Measurements from ENCODE around the gene SMIM7. TPM values are rescaled to one million over a fixed set of nuclear protein-coding genes. Genes with fewer than 3 reads are reported as not detected.
A peak's percentile ranks its signal among the peaks of the same experiment; 100 is the strongest.

Gene SMIM7
- total and polyA plus RNA-seq, 2 of the 13 experiments (the other 11 are each of a cell fraction or from before 2014, with no cell fraction given), result 55.7 to 74.9 TPM

DNA sequence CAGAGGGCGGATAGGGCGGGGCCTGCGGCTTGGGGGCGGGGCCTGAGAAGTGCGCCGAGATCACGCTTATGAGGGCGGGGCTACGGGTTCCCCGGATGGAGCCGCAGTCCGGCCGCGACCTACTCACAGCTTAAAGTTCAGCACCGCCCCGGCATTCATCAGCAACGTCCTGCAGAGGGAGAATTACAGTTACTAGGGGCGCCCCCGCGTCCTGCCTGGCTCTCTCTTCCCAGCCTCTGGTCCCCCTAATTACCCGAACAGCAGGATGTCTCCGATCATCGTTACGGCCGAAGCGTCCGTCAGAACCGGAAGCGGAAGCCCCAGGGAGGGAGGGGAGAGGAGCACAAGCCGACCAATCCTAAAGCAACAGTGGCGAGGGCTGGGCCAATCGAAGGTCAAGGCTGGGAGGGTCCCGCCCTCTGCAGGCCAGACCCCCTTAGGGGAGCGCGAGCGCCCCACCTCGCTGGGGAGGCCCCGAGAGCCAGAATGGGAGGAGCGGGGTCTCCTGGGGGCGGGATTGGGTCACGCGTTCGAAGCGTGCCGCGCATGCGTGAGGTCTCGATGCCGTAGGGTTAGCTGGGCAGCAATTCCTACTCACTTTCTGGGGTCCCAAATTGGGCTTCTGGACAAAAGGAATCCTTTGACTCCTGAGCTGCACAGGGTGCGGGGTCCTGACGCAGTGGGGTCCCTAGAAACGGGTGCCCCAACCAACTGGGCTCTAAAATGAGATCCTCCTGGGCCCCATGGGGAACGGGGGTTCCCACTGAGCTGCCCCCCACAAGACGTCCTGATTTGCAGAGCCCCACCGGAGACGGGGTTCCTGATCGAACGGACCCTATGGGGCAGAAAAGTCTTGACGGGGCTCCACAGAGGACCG, at the start of gene SMIM7 (continued):
- TF ChIP-seq MED1 (CRISPR knock-in tag; IDR thresholded peaks at IDR 0.05), result peak; percentile 51
- no peak for TF ChIP-seq HNF4G (IDR thresholded peaks at IDR 0.05; ENCODE audit: borderline replicate concordance, low read depth, low read length)
- no peak for TF ChIP-seq HNF4G (CRISPR knock-in tag; IDR thresholded peaks at IDR 0.05; ENCODE audit: borderline replicate concordance, low read depth)
- peak; percentile 41 for TF ChIP-seq CEBPG (CRISPR knock-in tag; IDR thresholded peaks at IDR 0.05)
- peak; percentile 95 for TF ChIP-seq KDM5A (IDR thresholded peaks at IDR 0.05; ENCODE audit: borderline replicate concordance, low read length)
- TF ChIP-seq RAD51 (IDR thresholded peaks at IDR 0.05; ENCODE audit: borderline replicate concordance), result no peak
- no peak for TF ChIP-seq RNF219 (CRISPR knock-in tag; IDR thresholded peaks at IDR 0.05)
- TF ChIP-seq AFF4 (CRISPR knock-in tag; IDR thresholded peaks at IDR 0.05), result no peak
- TF ChIP-seq KAT2B (IDR thresholded peaks at IDR 0.05; ENCODE audit: borderline replicate concordance, low read depth, low read length), result no peak
- TF ChIP-seq ZNF776 (CRISPR knock-in tag; IDR thresholded peaks at IDR 0.05), result no peak; the same call in 1 of the 2 replicates
- no peak for TF ChIP-seq ZNF17 (CRISPR knock-in tag; IDR thresholded peaks at IDR 0.05)
- peak; percentile 88 for TF ChIP-seq FOXC1 (CRISPR knock-in tag; IDR thresholded peaks at IDR 0.05; ENCODE audit: borderline replicate concordance)
- no peak; the same call in 1 of the 2 replicates for TF ChIP-seq ZBTB14 (CRISPR knock-in tag; IDR thresholded peaks at IDR 0.05)
- no peak for TF ChIP-seq MEIS2 (CRISPR knock-in tag; IDR thresholded peaks at IDR 0.05)
- no peak for TF ChIP-seq MAFF (IDR thresholded peaks at IDR 0.05; ENCODE audit: low read depth, low read length)
- TF ChIP-seq CBX5 (CRISPR knock-in tag; IDR thresholded peaks at IDR 0.05; ENCODE audit: borderline replicate concordance), result no peak
- TF ChIP-seq NFE2L2 (IDR thresholded peaks at IDR 0.05; ENCODE audit: low read length), result no peak
